Sigmoid colon (tissue), 7 donors: ENCODE data around the gene LIPG. TPM values are rescaled to one million over a fixed set of nuclear protein-coding genes. Genes with fewer than 3 reads are reported as not detected.

ENCODE experiments used
- DNase-seq: peaks from one replicate; pipeline ENCODE4 v3.0.0-alpha.2; 2019
- H3K27ac ChIP-seq, 4 donors: fragments of 200-600 bp; sonication (generic); one replicate each; pipeline ENCODE4 v1.5.1; 2016 to 2019; ENCODE audit warnings: mild to moderate bottlenecking in 1 of 4
- H3K27me3 ChIP-seq, 3 donors: fragments of 200-600 bp; sonication (generic); one replicate each; pipeline ENCODE4 v1.5.1; 2019; ENCODE audit warnings: mild to moderate bottlenecking in 1 of 3
- H3K36me3 ChIP-seq, 4 donors: fragments of 200-600 bp; sonication (generic); one replicate each; pipeline ENCODE4 v1.5.1; 2016 to 2019
- H3K4me1 ChIP-seq, 4 donors: fragments of 200-600 bp; sonication (generic); one replicate each; pipeline ENCODE4 v1.5.1; 2017 to 2019
- H3K4me3 ChIP-seq, 4 donors: fragments of 200-600 bp; sonication (generic); one replicate each; pipeline ENCODE4 v1.5.1; 2017 to 2019; ENCODE audit warnings: mild to moderate bottlenecking in 2 of 4, moderate library complexity in 1 of 4
- H3K9me3 ChIP-seq, 4 donors: fragments of 200-600 bp in 3 of 4; sonication (generic) in 3 of 4; one replicate each; pipeline versions ENCODE4 v1.5.1 to v1.6.1; 2013 to 2019
- CTCF ChIP-seq, 4 experiments: fragments of 450-650 bp in 3 of 4; fragments of 200-600 bp in 1 of 4; IDR thresholded peaks; one replicate each; pipeline ENCODE4 v1.5.1; 2016 to 2019; ENCODE audit warnings: antibody characterized with exemption in 4 of 4, mild to moderate bottlenecking in 3 of 4, moderate library complexity in 2 of 4
- EP300 ChIP-seq, 4 donors: sonication (generic); formaldehyde crosslinking; IDR thresholded peaks; one replicate each; pipeline ENCODE4 v1.6.1; 2017; ENCODE audit warnings: antibody characterized with exemption in 4 of 4
- POLR2A ChIP-seq, 2 donors: fragments of 450-650 bp; IDR thresholded peaks; one replicate each; pipeline ENCODE4 v1.6.1; 2016; ENCODE audit warnings: antibody characterized with exemption in 2 of 2, mild to moderate bottlenecking in 2 of 2, moderate library complexity in 2 of 2
- POLR2AphosphoS5 ChIP-seq, 4 donors: sonication (generic); formaldehyde crosslinking; IDR thresholded peaks; one replicate each; pipeline ENCODE4 v1.6.1; 2017; ENCODE audit warnings: antibody characterized with exemption in 4 of 4
- WGBS, 2 donors: extraction: QIAGEN DNeasy Blood & Tissue Kit; methylation state at CpG; one replicate each; pipeline ENCODE4 v1.1.7; 2013; 5-methylcytosine and 5-hydroxymethylcytosine counted together
- intact Hi-C: fragments of 100-400 bp; cut with DNase I; formaldehyde crosslinking; loops from one replicate; pipeline ENCODE4 v1.15.1; 2023
- polyA plus RNA-seq, 3 donors: library from polyadenylated mRNA; stranded (reverse); fragments of 200-250 nt; gene quantifications; one replicate each; pipeline ENCODE4 v1.2.3, GENCODE V29; 2013
- total RNA-seq, 4 donors: library from RNA; depleted of rRNA; stranded (reverse); fragments of >200 nt; gene quantifications; one replicate each; pipeline ENCODE4 v1.1.0, GENCODE V29; 2016
- donor health status: healthy with polysubstance abuse.
- donor health status: Bipolar disorder and iron deficiency.
- donor health status: healthy.

The LIPG gene
- total and polyA plus RNA-seq, 7 donors: under 0.01 to 21.9 (median 2.4) TPM

GRCh38 chr18:49610022-49610445 is 48.2 kb downstream of the LIPG start:
- Histone ChIP-seq H3K4me1 (no peaks in the 10 kb centered on the region), H3K27ac (no peak overlapping the region), H3K9me3 (peaks cover 0 to 6% (median 0%) of the 10 kb centered on the region in 4 donors), H3K36me3 (no peaks in the 10 kb centered on the region), H3K27me3 (no peaks in the 10 kb centered on the region), H3K4me3 (no peak overlapping the region)
- WGBS, 2 donors: 93 to 94% methylated on average over 3 of the region's 3 CpGs
- DNase-seq: no peak
- TF ChIP-seq POLR2AphosphoS5 (IDR thresholded peaks at IDR 0.05) (peak in 1 of 4 donors; percentile 33), POLR2A (IDR thresholded peaks at IDR 0.05) (no peak)
- intact Hi-C loops: no loop called here

DNA sequence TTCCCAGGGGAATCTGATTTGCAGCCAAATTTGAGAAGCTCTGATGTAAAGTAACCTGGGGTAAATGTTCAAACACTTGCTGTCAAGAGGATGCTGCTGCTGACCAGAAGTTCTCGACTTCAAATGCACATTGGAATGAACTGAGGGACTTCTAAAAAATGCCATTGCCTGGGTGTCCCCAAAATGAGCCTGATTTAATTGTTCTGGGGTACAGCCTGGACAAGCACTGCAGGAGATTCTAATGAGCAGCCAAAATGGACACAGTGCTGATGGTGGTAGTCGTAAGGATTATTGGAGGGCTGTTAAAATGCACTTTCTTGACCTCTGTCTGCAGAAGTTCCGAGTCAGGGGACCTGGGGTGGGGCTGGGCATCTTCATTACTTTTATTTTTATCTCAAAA is 49.5 kb downstream of the LIPG start:
- TF ChIP-seq CTCF (IDR thresholded peaks at IDR 0.05) (no peak), EP300 (IDR thresholded peaks at IDR 0.05) (no peak), POLR2A (IDR thresholded peaks at IDR 0.05) (no peak), POLR2AphosphoS5 (IDR thresholded peaks at IDR 0.05) (no peak)
- H3K27ac ChIP-seq: no peak overlapping the region
- no peaks in the 10 kb centered on the region for H3K36me3 ChIP-seq
- no peaks in the 10 kb centered on the region for H3K4me1 ChIP-seq
- no peak for DNase-seq
- intact Hi-C loops: no loop called here
- no peaks in the 10 kb centered on the region for H3K27me3 ChIP-seq
- 91 to 92% methylated on average over 3 of the region's 3 CpGs for WGBS, 2 donors
- H3K9me3 ChIP-seq: no peaks in the 10 kb centered on the region
- H3K4me3 ChIP-seq: no peak overlapping the region

DNA sequence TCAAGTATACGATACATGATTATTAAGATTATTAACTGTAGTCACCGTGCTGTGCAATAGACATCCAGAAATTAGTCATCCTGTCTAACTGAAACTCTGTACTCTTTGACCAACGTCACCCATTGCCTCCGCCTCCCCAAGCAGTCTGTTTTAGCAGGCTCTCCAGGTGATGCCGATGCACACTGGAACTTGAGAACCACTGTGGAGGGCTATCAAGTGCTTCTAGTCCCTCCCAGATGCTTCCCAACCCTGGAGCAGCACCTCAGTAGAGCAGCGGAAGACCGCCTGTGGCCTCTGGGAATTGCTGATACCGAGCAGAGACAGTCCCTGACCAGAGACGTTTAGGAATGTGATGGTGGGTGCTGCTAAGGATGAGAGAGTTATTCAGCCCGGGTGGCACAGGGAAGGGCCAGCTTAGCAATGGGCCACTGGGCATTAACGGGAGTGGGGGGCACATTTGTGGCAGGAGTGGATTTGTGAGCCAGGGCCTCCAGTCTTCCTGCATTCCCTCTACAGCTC is 50.7 kb downstream of the LIPG start:
- H3K9me3 ChIP-seq: no peaks in the 10 kb centered on the region
- no peaks in the 10 kb centered on the region for H3K27me3 ChIP-seq
- WGBS, 2 donors: 78 to 80% methylated on average over 11 of the region's 11 CpGs
- intact Hi-C loops: no loop called here
- no peak overlapping the region for H3K27ac ChIP-seq
- no peak overlapping the region for H3K4me3 ChIP-seq
- DNase-seq: no peak
- TF ChIP-seq POLR2A (IDR thresholded peaks at IDR 0.05): no peak
- no peak for TF ChIP-seq EP300 (IDR thresholded peaks at IDR 0.05)
- TF ChIP-seq CTCF (IDR thresholded peaks at IDR 0.05): no peak
- no peak for TF ChIP-seq POLR2AphosphoS5 (IDR thresholded peaks at IDR 0.05)
- peaks cover 0 to 6% (median 2%) of the 10 kb centered on the region in 4 donors for H3K4me1 ChIP-seq
- H3K36me3 ChIP-seq: no peaks in the 10 kb centered on the region

DNA sequence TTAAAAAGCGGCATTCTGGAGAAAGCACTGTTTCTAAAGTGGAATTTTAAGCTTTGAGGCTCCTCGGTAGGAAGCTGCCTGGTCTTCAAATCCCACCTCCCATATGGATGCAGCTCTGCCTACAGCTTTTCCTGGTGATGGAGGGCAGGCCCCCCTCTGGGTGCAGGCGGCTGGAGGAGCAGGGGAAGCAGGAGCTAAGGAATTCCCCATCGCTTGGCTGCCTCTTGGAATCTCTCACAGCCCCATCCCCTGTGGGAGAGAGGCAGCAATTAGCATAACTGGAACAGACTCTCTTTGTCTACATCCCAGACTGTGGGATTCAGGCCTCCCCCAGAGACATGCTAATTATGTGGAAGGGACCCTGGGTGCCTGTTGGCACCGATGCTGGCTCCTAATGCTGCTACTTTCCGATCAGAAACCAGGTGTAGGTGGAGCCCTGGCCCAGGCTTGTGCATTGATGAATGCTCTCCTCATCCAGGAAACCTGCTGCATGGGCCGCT is 51.3 kb downstream of the LIPG start:
- DNase-seq: no peak
- no peak overlapping the region for H3K4me3 ChIP-seq
- H3K27ac ChIP-seq: no peak overlapping the region
- 58 to 65% methylated on average over 7 of the region's 7 CpGs for WGBS, 2 donors
- intact Hi-C loops: no loop called here
- H3K36me3 ChIP-seq: no peaks in the 10 kb centered on the region
- H3K9me3 ChIP-seq: no peaks in the 10 kb centered on the region
- H3K27me3 ChIP-seq: no peaks in the 10 kb centered on the region
- TF ChIP-seq POLR2AphosphoS5 (IDR thresholded peaks at IDR 0.05) (no peak), POLR2A (IDR thresholded peaks at IDR 0.05) (no peak), CTCF (IDR thresholded peaks at IDR 0.05) (no peak), EP300 (IDR thresholded peaks at IDR 0.05) (no peak)
- peaks cover 0 to 12% (median 8%) of the 10 kb centered on the region in 4 donors for H3K4me1 ChIP-seq

GRCh38 chr18:49613641-49614151 is 51.8 kb downstream of the LIPG start:
- DNase-seq: no peak
- Histone ChIP-seq H3K4me3 (no peak overlapping the region), H3K4me1 (peaks cover 0 to 14% (median 12%) of the 10 kb centered on the region in 4 donors), H3K36me3 (no peaks in the 10 kb centered on the region), H3K27me3 (no peaks in the 10 kb centered on the region), H3K9me3 (no peaks in the 10 kb centered on the region), H3K27ac (no peak overlapping the region)
- 17 to 51% methylated on average over 5 of the region's 5 CpGs for WGBS, 2 donors
- TF ChIP-seq EP300 (IDR thresholded peaks at IDR 0.05) (no peak), POLR2AphosphoS5 (IDR thresholded peaks at IDR 0.05) (no peak), POLR2A (IDR thresholded peaks at IDR 0.05) (no peak), CTCF (IDR thresholded peaks at IDR 0.05) (no peak)
- intact Hi-C loops: no loop called here
